NCI-H2227 (cell line): ENCODE data around the gene CD300LB.
"Not testable (repeated sequence)": the region's sequence is repeated elsewhere in the genome, so short reads cannot be mapped to it uniquely, and the experiment has no call there.

Source experiments
- DNase-seq: peaks from one replicate; lab custom pipeline; 2025; ENCODE audit not compliant: unreplicated experiment; lab: John Stamatoyannopoulos, UW

Gene CD300LB

DNA sequence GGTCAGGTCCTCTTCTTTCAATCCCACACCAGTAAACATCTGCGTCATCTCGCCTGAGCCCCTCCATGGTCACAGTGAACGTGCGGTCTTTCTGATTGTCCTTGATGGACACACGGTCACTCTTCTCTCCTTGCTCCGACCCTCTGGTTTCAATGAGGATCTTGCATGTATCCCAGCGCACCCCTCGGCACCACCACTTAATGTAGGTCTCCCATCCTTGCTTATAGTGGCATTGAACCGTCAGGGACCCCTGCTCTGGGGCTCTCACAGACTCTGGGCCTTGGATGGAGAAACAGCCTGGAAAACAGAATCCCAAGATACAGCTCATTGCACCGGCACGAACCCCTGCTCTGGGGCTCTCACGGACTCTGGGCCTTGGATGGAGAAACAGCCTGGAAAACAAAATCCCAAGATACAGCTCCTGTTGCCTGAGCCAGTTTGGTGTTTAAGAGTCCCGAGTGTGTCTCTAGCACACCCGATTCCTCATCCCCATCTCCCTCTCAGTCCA, 5.4 kb downstream of the CD300LB start:
- DNase-seq, result no peak

DNA sequence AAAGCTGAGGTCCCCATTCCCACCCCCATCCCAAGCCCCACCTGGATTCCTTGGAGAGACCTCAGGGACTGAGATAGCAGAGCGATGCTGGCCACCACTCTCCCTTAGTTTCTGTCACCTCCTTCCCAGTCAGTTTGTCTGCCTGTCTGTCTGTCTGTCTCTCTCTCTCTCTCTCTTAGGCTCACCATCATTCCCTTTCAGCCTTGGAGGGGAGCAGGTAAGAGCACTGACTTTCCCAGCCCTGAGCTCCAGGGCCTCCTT, 5.9 kb downstream of the CD300LB start:
- no peak for DNase-seq

- DNase-seq, result no peak
These were observed 6.4 kb downstream of the CD300LB start for GRCh38 chr17:74524653-74525464.

DNA sequence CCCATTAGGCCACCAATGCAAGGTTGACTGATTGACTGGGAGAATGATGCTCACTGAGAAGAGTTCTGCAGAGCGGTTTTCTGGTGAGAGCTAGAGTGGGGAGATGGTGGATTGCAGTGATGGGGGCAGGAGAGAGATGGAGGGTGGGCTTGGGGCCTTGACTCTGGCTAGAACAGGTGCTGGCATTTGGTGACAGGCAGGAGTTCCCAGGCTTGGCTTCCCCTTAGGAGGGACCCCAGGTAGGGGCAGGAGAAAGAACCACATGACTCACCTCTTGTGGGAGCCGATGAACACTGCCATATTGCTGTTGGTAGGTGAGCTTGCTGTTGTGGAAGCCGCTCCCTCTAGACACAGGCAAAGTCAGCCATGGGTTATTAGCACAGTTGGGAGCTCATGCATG, 8.0 kb downstream of the CD300LB start:
- DNase-seq, result no peak

DNA sequence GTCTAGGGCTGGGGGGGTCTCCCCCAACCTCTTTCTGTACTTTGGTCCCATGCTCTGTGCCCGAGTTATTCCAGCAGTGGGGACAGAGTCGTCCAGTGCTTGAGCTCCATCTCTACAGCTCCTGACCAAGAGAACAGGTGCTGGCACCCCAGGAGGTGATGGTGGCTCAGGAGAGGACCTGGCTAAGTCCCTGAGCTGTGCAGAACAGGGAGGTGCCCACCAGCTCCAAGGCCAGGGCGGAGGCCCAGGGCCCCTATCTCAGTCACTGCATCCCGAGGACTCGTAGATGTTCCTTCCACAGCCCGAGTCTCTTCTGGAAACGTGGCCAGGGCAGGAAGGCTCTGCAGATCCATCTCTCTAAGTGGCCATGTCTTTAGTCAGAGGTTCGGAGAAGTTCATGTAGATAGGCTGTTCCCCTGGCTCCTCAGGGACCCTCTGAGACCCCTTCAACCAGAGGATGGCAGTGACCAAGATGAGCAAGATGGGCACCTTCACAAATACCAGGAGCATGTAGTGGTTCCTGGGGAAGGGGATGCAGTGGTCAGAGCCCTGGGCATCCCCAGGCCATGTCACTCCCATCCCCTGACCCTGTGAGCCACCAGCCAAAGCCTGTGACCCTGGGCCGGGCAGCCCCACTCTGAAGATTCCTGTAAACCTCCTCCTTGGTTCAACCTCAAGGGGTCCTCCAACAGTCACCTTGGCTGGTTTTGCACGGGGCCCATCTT, 8.7 kb downstream of the CD300LB start:
- DNase-seq, result no peak

- no peak for DNase-seq
These were observed 9.5 kb downstream of the CD300LB start for GRCh38 chr17:74521701-74522201.

DNA sequence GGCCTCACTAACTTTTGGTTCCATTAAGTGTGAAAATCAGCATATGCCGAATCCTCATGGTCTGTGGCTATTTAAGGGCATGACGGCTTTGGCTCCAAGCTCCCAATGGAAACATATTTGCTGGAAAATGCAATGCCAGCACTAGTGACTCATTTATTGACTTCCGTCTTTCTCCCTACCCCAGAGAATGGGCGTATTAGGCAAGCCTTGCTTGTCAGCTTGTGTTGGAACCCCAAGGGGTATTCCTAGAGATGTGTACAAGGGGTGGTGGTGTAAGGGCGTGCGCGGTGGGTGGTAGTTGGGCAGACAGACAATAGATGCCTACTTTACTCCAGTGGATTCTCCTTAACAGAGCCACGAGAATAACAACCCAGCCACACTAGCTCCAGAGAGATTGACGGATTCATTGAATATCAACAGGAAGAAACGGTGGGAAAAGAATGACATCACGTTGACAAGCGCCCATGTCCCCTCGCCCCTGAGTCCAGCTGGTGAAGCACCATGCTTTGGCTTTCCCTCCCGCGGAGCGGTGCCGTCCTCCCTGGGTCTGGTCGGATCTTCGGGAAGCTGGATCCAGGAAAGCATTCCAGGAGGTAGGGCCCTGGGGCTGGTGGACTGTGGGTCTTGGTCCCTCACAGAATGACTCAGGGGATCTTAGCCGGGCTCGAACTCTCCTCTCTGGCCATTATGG, 10.3 kb downstream of the CD300LB start:
- no peak for DNase-seq

GRCh38 chr17:74520016-74520434, 11.2 kb downstream of the CD300LB start:
- no peak for DNase-seq

DNA sequence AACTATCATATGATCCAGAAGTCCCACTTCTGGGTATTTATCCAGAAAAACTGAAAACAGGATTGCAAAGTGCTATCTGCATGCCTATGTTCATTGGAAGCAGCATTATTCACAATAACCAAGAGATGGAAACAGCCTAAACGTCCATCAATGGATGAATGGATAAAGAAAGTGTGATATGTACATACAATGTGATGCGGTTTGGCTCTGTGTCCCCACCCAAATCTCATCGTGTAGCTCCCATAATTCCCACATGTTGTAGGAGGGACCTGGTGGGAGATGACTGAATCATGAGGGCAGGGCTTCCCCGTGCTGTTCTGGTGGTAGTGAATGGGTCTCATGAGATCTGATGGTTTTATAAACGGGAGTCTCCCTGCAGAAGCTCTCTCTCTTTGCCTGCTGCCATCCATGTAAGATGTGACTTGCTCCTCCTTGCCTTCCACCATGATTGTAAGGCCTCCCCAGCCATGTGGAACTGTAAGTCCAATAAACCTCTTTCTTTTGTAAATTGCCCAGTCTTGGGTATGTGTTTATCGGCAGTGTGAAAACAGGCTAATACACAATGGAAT, 12.8 kb downstream of the CD300LB start:
- not testable (repeated sequence) for DNase-seq

DNA sequence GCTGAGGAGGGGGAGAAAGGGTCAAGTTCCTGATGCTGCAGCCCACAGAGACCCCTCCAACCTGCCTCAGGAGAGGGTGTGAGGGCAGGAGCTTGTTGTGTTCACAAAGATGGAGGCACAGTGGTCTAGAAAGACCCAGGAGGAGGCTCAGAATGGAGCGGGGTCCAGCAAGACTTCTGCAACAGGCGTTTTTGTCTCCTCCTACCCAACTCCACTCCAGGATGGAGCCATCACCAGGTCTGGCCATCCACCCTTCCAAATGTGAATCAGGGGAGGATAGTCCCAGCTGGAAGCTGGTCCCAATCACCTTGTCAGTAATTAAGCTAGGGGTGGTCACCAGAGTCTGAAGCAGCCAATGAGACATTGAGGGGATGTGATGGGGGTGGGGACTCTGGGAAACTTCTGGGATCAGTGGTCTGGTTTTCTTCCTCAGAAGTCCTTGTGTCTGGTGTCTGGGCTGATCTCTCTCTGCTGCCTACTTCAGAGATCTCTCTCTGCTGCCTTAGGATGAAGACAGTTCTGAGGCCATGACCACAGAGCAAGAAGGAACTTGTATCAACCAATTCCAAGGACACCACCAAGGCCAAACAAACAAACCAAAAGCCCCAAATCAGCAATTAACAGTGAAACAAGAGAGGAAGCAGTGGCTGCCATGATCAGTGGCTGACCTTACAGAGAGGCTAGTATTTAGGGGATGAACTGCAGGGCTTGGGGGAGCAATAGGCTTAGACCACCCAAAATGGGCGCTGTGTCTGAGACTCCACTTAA, 14.5 kb downstream of the CD300LB start:
- DNase-seq, result no peak

DNA sequence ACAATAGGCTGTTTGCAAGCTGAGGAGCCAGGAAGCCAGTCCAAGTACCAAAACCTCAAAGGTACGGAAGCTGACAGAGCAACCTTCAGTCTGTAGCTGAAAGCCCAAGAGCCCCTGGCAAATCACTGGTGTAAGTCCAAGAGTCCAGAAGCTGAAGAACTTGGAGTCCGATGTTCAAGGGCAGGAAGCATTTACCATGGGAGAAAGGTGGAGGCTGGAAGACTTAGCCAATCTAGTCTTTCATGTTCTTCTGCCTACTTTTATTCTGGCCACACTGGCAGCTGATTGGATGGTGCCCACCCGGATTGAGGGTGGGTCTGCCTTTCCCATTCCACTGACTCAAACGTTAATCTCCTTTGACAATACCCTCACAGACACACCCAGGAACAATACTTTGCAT, 15.3 kb downstream of the CD300LB start:
- DNase-seq, result no peak

DNA sequence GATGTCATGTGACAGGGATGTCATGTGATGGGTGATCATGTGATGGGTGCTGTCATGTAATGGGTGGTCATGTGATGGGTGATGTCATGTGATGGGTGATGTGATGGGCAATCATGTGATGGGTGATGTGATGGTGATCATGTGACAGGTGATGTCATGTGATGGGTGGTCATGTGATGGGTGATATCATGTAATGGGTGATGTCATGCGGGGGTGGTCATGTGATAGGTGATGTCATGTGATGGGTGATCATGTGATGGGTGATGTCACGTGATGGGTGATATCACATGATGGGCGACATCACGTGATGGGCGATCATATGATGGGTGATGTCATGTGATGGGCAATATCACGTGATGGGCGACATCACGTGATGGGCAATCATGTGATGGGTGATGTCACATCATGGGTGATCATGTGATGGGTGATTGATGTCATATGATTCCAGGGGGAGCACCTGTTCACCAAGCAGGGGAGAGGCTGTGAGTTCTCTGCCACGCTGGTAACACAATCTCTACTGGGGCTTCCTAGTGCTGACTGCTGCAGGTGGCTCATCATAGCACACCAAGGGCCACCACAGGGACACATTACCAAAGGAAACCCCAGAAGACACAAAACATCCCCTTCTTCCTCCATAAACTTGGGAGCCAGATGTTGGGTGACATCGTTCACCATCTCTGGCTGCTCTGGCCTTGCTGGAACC, 16.5 kb downstream of the CD300LB start:
- peak; percentile 67 for DNase-seq

DNA sequence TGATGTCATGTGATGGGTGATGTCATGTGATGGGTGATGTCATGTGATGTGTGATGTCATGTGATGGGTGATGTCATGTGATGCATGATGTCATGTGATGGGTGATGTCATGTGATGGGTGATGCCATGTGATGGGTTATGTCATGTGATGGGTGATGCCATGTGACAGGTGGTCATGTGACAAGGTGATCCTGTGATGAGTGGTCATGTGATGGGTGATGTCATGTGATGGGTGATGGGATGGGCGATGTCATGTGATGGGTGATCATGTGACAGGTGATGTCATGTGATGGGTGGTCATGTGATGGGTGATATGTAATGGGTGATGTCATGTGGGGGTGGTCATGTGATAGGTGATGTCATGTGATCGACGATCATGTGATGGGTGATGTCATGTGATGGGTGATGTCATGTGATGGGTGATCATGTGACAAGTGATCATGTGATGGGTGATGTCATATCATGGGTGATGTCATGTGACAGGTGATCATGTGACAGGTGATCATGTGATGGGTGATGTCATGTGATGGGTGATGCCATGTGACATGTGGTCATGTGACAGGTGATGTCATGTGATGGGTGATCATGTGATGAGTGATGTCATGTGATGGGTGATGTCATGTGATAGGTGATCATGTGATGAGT, 17.2 kb downstream of the CD300LB start:
- DNase-seq, result peak; percentile 67

DNA sequence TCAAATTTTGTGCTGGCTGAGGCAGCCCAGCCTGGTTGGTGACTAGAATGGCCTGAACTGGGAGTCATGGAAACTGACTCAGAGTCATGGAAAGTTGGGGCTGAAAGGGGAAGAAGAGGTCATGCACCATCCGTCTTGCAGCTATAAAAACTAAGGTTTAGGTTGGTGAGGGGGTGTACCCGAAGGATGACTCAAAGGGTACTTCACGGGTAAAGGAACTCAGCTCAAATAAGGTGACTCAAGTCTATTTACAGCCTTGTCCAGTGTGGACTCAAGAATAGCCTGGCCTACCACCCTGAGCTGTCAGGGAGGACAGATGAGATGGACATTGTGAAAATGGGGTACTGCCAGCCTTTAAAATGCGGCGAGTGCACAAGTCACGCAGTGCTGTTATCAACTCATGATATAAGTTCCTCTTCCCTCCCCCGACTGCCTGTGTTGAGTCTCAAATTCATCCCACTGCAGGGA, 18.6 kb downstream of the CD300LB start:
- no peak for DNase-seq

GRCh38 chr17:74512036-74512435, 19.2 kb downstream of the CD300LB start:
- DNase-seq, result no peak

DNA sequence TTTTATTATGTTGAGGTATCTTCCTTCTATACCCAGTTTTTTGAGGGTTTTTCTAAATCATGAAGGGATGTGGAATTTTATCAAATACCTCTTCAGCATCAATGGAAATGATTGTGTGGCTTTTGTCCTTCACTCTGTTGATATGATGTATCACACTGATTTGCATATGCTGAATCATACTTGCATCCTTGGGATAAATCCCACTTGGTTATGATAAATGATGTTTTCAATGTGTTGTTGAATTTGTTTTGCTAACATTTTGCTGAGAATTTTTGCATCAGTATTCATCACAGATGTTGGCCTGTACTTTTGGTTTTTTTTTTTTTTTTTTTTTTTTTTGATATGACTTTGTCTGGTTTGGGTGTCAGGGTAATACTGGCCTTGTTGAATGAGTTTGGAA, 23.1 kb downstream of the CD300LB start:
- DNase-seq, result no peak

DNA sequence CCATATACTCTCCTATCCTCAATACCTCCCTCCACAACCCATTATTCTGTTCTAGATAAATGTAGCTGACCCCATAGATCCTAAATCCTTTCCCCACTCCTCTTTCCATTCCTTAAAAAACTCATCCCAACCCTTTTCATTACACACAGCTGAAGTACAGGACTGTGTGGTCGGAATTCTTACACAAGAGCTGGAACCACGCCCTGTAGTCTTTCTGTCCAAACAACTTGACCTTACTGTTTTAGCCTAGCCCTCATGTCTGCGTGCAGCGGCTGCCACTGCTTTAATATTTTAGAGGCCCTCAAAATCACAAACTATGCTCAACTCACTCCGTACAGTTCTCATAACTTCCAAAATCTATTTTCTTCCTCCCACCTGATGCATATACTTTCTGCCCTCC, 27.3 kb downstream of the CD300LB start:
- not testable (repeated sequence) for DNase-seq

GRCh38 chr17:74502861-74503260, 28.4 kb downstream of the CD300LB start:
- DNase-seq, result no peak

DNA sequence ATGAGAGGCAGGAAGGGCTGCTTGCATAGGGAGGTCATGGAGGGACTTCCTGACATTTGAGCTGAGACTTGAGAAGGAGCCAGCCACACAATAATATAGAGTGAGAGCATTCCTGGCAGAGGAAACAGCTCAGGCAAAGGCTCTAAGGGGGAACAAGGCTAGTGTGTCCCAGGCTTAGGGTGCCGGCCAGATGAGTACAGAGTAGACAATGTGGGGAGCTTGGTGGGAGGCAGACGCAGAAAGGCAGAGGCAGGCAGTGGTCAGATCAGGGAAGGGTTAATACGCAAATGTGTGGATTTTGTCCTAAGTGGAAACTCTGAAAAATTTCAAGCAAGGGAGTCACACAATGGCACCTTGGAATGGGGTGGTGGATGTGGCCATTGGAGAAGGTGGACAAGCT, 31.3 kb downstream of the CD300LB start:
- no peak for DNase-seq
